Kidney (tissue), 14 donors: Measurements from ENCODE around the gene PIANP. TPM values are rescaled to one million over a fixed set of nuclear protein-coding genes. Genes with fewer than 3 reads are reported as not detected.

Experiments used
- DNase-seq, 5 donors: peaks; one replicate each; pipeline ENCODE4 v3.0.0-alpha.2; 2013 to 2020
- FAIRE-seq: peaks from 2 replicates; lab custom pipeline; 2012; peaks lifted over from hg19 to GRCh38; lab: Jason Lieb, UNC
- H3K27ac ChIP-seq, 2 donors: one replicate each; pipeline ENCODE4 v1.7.0; 2013; ENCODE audit warnings: low read depth in 2 of 2, low read length in 2 of 2, inconsistent platforms in 1 of 2
- H3K27me3 ChIP-seq: one replicate; pipeline ENCODE4 v1.7.1; 2013; ENCODE audit warnings: low read length, inconsistent platforms; ENCODE audit not compliant: control insufficient read depth, insufficient read depth
- H3K36me3 ChIP-seq, 3 donors: one replicate each; pipeline versions ENCODE4 v1.7.0 to v1.7.1; 2013; ENCODE audit warnings: low read length in 3 of 3, control low read depth in 1 of 3, inconsistent platforms in 1 of 3; ENCODE audit not compliant: insufficient read depth in 3 of 3, control insufficient read depth in 2 of 3
- H3K4me1 ChIP-seq, 3 donors: one replicate each; pipeline versions ENCODE4 v1.7.0 to v1.7.1; 2013; ENCODE audit warnings: low read length in 3 of 3, inconsistent platforms in 1 of 3, low read depth in 1 of 3; ENCODE audit not compliant: control insufficient read depth in 2 of 3, insufficient read depth in 2 of 3
- H3K4me3 ChIP-seq, 3 donors: one replicate each; pipeline versions ENCODE4 v1.7.0 to v1.8.1; 2013; ENCODE audit warnings: low read length in 3 of 3, control low read depth in 1 of 3, inconsistent platforms in 1 of 3
- H3K9ac ChIP-seq, 3 donors: one replicate each; pipeline versions ENCODE4 v1.7.0 to v1.7.1; 2013; ENCODE audit warnings: low read length in 3 of 3, control low read depth in 1 of 3, inconsistent platforms in 1 of 3
- H3K9me3 ChIP-seq, 3 donors: one replicate each; pipeline versions ENCODE4 v1.7.0 to v1.7.1; 2013; ENCODE audit warnings: low read length in 3 of 3, control low read depth in 1 of 3, inconsistent platforms in 1 of 3; ENCODE audit not compliant: control insufficient read depth in 2 of 3, insufficient read depth in 1 of 3
- CTCF ChIP-seq: IDR thresholded peaks from 3 replicates; pipeline ENCODE4 v1.5.1; 2012; ENCODE audit warnings: mild to moderate bottlenecking, moderate library complexity, borderline replicate concordance; ENCODE audit not compliant: insufficient read depth; ENCODE audit errors: extremely low read depth
- intact Hi-C: fragments of 100-400 bp; cut with DNase I; formaldehyde crosslinking; loops from one replicate; pipeline ENCODE4 v1.11.1; 2022
- polyA plus RNA-seq: library from polyadenylated mRNA; stranded (reverse); fragments of 350-450 nt; fragmentation: Illumina TruSeq; extraction: RNeasy Lipid Tissue Mini Kit (QIAGEN cat#74804); gene quantifications from one replicate; pipeline ENCODE4 v1.2.3, GENCODE V29; 2014; ENCODE audit warnings: low read depth, low replicate concordance; ENCODE audit not compliant: insufficient read depth
- total RNA-seq: library from RNA; stranded (reverse); fragmentation: NEBNext Ultra II Directional; extraction: Animal tissue kit (Norgen Biotek cat#: 25700); gene quantifications from one replicate; pipeline ENCODE4 v1.2.1, GENCODE V29; 2021
- donor health status: control.
- donor health status: control.
- donor health status: control.
- donor health status: control.
- donor health status: control.
- donor health status: DM: yes; HTN: yes; CAD: no.
- donor health status: Normal renal cell carcinoma (clear cell type).

Gene PIANP
- total and polyA plus RNA-seq, 2 donors from 2014 or later, result 0.45 to 0.63 TPM

GRCh38 chr12:6667559-6668210 lies 32.9 kb downstream of the PIANP start:
- no peak for FAIRE-seq
- H3K9ac ChIP-seq, result no peak overlapping the region
- no peak for DNase-seq
- H3K27me3 ChIP-seq, result no peaks in the 10 kb centered on the region
- no peak overlapping the region for H3K27ac ChIP-seq
- no peak overlapping the region for H3K4me3 ChIP-seq
- peak; percentile 10 for TF ChIP-seq CTCF
- H3K9me3 ChIP-seq, result no peaks in the 10 kb centered on the region
- H3K36me3 ChIP-seq, result peaks cover 21 to 55% (median 27%) of the 10 kb centered on the region in 3 donors
- H3K4me1 ChIP-seq, result no peaks in the 10 kb centered on the region
- intact Hi-C loops, result no loop called here

DNA sequence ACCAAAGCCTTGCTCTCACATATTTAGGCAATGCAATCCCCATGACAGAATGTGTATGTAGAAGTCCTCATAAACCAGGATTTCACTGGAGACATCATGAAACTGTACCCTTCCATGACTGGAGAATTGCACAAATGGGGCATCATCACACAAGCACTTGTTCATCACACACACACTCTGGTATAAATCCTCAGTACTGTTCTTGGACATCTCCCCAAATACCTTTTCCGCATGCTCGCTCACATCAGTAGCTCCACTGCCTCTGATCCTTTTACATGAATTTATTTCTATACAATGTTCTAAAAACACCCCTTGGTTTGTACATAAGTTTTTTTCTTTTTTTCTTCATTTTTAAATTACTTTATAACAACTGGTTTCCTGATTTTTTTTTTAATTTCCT lies 34.4 kb downstream of the PIANP start:
- no peak for TF ChIP-seq CTCF
- Histone ChIP-seq H3K4me3 (no peak overlapping the region), H3K9ac (no peak overlapping the region), H3K27me3 (no peaks in the 10 kb centered on the region), H3K9me3 (no peaks in the 10 kb centered on the region), H3K4me1 (peaks cover 4 to 7% (median 6%) of the 10 kb centered on the region in 3 donors), H3K36me3 (peaks cover 15 to 41% (median 18%) of the 10 kb centered on the region in 3 donors), H3K27ac (no peak overlapping the region)
- intact Hi-C loops, result no loop called here
- FAIRE-seq (no peak), DNase-seq (no peak)

- no peak for DNase-seq
- Histone ChIP-seq H3K4me3 (no peak overlapping the region), H3K9ac (no peak overlapping the region), H3K9me3 (no peaks in the 10 kb centered on the region), H3K27ac (no peak overlapping the region), H3K36me3 (peaks cover 6 to 28% (median 8%) of the 10 kb centered on the region in 3 donors), H3K27me3 (no peaks in the 10 kb centered on the region), H3K4me1 (peaks cover 4 to 7% (median 6%) of the 10 kb centered on the region in 3 donors)
- intact Hi-C loops, result no loop called here
- FAIRE-seq, result no peak
- no peak for TF ChIP-seq CTCF
Observed at GRCh38 chr12:6664902-6665301, 35.7 kb downstream of the PIANP start.
